Dedifferentiated amniotic fluid mesenchymal stem cell (primary cell): ENCODE data around the gene DAPK1.
"Not testable (repeated sequence)": the region's sequence is repeated elsewhere in the genome, so short reads cannot be mapped to it uniquely, and the experiment has no call there.

Experiments used
- DNase-seq: peaks from one replicate; pipeline ENCODE4 v3.0.0-alpha.2; 2016; ENCODE audit errors: extremely low spot score

DAPK1 gene

GRCh38 chr9:87498046-87498810, 561 bp downstream of the DAPK1 start:
- DNase-seq: peak; percentile 45

DNA sequence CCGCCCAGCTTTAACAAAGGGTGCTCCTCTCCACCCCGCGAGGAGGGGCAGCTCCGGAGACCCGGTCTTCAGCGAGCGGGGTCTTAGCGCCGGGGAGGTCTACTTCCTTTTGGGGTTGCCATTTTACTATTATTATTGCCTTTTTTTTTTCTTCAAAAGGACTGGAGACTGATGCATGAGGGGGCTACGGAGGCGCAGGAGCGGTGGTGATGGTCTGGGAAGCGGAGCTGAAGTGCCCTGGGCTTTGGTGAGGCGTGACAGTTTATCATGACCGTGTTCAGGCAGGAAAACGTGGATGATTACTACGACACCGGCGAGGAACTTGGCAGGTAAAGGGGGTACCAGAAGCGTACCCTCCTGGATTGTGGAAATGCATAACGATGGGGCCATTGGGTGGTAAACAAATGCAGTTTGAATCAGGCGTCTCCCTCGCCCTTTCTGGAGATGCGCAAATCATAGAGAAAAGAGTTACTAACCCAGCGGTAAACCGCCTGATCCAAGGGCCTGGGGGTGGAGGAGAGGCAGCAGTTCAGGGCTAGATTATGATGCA, 1.2 kb downstream of the DAPK1 start:
- no peak for DNase-seq

- no peak for DNase-seq
These were observed 1.9 kb downstream of the DAPK1 start for GRCh38 chr9:87499424-87500017.

GRCh38 chr9:87500491-87501270, 3.0 kb downstream of the DAPK1 start:
- no peak for DNase-seq

DNA sequence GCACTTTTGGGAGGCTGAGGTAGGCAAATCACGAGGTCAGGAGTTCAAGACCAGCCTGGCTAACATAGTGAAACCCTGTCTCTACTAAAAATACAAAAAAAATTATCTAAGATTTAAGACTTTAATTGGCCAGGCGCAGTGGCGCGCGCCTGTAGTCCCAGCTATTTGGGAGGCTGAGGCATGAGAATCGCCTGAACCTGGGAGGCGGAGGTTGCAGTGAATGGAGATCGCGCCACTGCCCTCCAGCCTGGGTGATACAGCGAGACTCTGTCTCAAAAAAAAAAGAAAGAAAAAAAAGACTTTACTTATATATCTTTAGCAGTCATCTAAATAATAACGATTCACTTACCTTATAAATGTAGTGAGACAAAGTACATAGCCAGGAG, 3.6 kb downstream of the DAPK1 start:
- not testable (repeated sequence) for DNase-seq

DNA sequence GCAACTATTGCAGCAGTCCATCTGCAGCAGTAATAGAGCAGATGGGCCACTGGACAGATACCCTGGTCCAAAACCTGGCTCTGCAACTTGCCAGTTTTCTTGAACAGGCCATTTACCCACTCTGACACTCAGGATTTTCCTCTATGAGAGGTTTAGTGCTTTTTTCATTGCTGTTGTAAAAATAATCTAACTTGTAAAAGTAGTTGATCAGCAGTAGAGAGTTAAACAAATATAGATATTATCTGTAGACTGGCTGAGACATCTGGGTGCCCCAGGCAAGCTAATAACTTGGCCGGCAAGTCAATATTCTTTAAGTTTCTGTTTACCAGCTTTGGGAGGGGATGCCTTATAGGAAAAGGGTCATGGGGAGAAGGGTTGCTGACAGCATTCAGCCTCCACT, 4.1 kb downstream of the DAPK1 start:
- DNase-seq: no peak

- no peak for DNase-seq
These were observed 4.9 kb downstream of the DAPK1 start for GRCh38 chr9:87502391-87503221.

GRCh38 chr9:87503430-87503829, 5.8 kb downstream of the DAPK1 start:
- DNase-seq: no peak

DNA sequence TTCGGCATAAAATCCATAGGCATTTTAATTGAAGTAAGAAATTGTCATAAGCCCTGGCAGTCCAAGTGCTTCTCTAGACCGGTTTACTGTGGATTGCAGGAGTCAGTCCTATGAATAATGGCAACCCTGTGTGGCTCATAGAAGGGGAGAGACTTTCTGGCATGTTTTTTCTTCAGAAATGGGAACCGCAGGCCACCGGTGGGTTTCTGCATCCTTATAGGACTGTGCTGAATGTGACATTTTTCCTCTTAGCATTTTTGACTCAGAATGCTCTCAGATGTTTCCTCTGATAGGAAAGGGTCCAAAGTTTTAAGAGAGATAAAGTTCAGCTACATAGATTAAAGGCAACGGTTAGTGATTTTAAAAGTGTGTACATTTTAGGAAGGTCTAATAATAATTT, 6.3 kb downstream of the DAPK1 start:
- DNase-seq: no peak

- no peak for DNase-seq
These were observed 7.3 kb downstream of the DAPK1 start for GRCh38 chr9:87504938-87505337.

GRCh38 chr9:87505869-87506678, 8.4 kb downstream of the DAPK1 start:
- no peak for DNase-seq

DNA sequence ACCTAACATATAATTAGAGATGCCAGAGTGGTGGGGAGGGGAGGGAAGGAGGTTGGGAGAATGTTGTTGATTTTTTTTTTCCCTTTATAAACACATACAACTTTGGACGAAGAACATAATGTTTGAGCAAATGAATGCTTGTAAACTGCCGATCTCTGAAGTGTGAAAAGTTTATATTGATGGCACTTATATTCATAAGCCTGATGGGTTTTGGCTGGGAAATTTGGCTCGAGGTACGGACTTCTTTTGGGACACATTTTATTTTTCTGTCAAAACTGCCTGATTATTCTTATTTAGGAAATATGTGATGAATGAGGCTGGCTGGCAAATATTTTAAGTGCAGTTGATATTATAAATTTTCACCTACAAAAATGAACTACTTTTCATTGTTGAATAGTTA, 9.9 kb downstream of the DAPK1 start:
- DNase-seq: no peak

GRCh38 chr9:87510252-87510683, 12.6 kb downstream of the DAPK1 start:
- DNase-seq: no peak

- DNase-seq: no peak
These were observed 14.6 kb downstream of the DAPK1 start for GRCh38 chr9:87512311-87512710.

DNA sequence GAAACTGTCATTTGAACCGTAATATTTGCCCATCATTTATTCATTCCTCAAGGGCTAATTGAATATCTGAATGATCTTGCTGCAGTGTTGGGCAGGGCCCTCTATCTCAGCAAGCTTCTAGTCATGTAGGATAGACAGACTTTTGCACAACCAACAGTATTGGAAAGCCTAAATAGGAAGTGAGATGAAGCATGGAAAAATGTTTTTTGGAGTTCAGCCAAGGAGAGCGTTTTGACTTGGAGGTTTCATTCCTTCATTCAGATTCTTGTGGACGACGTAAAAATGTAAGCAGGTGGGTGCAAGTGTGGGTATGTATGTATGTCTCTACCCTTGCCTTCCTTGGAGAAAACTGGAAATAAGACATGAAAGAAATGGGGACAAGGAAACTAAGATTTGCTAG, 15.5 kb downstream of the DAPK1 start:
- no peak for DNase-seq

DNA sequence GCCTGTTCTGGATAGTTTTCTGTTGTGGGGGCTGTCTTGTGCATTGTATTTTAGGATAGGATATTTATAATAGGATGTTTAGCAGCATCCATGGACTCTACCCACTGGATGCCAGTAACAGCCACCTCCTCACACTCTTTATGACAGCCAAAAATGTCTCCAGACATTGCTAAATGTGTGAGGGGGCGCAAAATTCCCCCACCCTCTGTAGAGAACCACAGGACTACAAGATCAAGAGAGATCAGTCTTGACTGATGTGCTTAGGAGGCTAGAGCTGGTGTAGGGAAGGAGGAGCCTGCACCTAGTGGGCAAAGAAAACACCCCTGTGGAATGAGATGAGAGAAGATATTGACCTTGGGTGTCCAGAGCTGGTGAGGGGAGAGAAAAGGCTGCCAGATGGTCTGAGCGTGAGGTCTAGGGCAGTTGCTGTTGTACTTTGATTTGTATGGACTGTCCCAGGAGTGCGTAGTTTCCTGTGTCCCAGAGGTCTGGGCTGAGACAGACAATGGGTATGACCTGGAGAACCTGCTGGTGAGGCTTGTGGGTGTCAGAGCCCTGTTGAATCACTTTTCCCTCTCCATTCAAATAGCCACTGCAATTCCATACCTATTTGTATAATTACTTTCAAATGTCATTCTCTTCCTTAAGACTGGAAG, 16.3 kb downstream of the DAPK1 start:
- no peak for DNase-seq

DNA sequence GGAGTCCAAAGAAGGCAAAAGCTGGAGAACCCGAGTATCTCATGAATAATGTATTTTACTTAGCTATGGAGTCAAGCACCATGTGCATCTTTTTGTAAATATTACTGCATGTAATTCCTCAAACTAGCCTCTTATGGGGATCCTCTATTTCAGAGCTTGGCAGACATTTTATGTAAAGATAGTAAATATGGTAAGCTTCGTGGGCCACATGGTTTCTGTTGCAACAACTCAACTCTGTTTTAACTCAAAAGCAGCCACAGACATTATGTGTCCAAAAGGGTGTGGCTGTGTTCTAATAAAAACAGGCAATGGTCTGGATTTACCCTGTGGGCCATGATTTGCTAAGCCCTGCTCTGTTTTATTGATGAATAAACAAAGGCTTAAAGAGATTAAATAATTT, 17.3 kb downstream of the DAPK1 start:
- DNase-seq: peak; percentile 19

GRCh38 chr9:87515588-87516221, 18.0 kb downstream of the DAPK1 start:
- DNase-seq: no peak

GRCh38 chr9:87516222-87516925, 18.7 kb downstream of the DAPK1 start:
- DNase-seq: no peak
